HG03469 (cell line): ENCODE results near the gene SHISA6.

Experiments
- ATAC-seq: cut with Tn5 transposase; IDR thresholded peaks from one replicate; pipeline ENCODE4 v1.9.1; 2021; ENCODE audit warnings: mild to moderate bottlenecking, moderate library complexity, moderate number of reproducible peaks; ENCODE audit not compliant: unreplicated experiment

The SHISA6 gene

GRCh38 chr17:11438673-11439072 lies 197.7 kb downstream of the SHISA6 start:
- no peak for ATAC-seq

DNA sequence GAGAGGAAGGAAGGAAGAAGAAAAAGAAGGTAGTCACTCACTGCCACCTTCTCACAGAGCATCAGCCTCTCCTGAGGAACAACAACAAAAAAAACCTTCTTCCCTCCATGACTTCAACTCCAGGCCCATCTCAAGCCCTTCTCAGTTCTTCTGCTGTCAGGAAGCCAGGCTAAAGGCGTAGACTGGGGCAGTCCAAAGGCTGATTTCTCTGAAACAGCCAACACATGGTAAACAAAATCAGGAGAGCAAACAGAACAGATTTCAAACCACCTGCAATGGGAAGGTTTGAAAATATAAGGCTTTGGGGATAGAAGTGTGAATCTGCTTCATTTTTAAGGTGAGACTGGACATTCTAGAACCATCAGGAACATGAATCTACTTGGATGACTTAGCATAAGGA lies 200.0 kb downstream of the SHISA6 start:
- ATAC-seq = no peak

GRCh38 chr17:11446316-11446715 lies 205.3 kb downstream of the SHISA6 start:
- no peak for ATAC-seq

- no peak for ATAC-seq
These were observed 213.1 kb downstream of the SHISA6 start for GRCh38 chr17:11454096-11454495.

DNA sequence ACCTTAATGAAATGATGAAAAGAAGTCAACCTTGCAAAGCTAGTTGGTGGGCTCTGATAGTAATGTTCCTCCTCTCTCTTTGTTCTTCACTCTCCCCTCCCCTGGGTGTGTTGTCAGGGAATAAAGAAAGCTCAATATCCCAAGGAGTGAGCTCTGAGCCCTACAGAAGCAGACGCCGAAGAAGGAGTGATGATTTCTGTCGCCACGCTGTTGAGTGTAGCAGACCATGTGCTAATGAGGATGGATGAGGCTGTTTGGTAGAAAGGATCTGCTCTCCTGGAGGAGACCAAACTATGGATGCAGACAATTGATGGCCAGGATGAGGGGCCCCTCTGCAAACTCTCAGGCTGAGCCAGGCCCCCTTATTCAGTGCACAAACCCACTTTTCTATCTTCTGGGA lies 217.3 kb downstream of the SHISA6 start:
- ATAC-seq = no peak

- ATAC-seq = no peak
These were observed 218.9 kb downstream of the SHISA6 start for GRCh38 chr17:11459861-11460331.

- no peak for ATAC-seq
These were observed 221.1 kb downstream of the SHISA6 start for GRCh38 chr17:11461993-11462548.

DNA sequence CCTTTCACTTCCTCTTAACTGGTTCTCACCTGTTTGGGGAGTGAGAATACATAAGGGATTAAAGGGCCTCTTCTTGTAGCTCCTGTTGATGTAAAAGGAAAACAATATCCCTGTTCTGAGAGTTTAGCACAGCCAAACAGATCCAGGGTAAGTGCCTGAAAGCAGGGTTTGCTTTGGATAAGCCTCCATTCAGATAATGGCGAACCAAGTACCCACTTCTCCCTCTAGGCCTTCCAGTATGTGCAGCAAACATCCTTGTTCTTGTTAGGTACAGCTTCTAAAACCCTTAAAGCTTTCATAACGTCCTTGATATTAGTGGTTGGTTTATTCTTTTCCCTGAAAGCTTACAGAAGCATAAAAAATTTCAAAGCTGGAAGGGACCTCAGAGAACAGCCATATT lies 226.6 kb downstream of the SHISA6 start:
- ATAC-seq = no peak

DNA sequence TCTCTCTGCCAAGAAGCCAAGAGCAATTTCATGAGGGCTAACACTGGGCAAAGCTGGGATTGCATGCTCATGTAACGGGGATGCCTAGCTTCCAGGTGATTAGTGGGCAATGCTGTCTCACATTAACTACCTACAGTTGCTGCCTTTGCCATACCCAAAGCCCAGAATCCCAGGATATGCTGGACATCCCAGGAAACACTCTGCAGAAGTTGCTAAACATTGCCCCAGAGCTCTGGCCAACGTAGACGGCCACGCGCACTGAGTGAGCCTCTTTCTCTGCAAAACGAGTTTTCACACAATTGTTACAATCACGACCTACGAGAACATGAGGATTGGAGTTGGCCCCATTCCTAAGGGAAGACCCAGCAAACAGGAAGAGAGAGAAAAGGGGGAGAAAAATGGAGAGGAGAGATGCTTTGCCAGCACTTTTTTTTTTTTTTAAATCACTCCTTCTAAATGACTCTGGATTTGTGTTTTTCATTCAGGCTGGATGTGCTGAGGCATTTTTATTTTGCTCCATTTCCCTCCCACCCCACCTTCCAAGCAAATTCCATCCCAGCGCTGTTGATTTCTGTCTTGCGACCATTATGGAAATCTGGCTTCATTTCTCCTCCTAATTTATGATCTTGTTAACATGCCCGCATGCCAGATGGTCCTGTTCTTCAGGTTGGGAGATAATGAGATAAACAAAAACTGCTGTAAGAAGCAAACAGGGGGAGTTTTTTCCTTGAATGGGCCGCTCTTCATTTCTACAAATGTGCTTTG lies 244.5 kb downstream of the SHISA6 start:
- no peak for ATAC-seq

DNA sequence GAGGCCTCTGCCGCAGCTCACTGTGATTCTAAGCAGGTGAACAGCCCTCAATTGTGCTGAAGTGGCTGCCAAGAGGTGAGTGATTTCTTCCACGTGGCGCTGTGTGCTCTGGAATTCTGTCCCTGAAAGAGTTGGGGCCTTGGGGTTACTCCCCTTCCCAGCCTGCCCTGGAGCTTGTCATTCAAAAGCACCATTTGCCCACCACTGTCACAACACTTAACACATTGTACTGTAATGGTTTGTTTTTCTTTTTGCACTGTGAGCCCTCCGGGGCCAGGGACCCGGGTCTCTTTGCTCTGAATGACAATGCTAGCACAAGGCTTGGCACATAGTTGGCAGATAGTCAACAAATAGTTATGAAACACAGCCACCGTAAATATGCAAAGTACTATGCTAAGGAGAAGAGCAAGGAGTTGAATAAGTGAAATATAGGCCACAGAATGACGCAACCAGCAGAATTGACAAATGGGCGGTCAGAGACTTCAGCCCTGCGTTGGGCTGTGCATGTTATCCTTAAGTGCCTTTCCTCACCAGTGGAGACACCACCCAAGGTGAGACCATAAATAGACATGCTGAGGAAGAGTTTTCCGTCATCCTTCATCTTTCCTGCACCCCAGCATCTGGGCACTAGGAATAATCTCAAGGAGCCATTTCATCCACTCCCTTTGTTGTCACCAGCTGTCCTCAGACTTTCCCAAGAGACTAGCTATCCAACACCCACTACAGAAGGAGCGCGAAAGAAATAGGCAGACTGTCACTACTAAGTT lies 245.3 kb downstream of the SHISA6 start:
- no peak for ATAC-seq

- no peak for ATAC-seq
These were observed 245.9 kb downstream of the SHISA6 start for GRCh38 chr17:11486868-11487310.

- no peak for ATAC-seq
These were observed 246.5 kb downstream of the SHISA6 start for GRCh38 chr17:11487469-11487868.

DNA sequence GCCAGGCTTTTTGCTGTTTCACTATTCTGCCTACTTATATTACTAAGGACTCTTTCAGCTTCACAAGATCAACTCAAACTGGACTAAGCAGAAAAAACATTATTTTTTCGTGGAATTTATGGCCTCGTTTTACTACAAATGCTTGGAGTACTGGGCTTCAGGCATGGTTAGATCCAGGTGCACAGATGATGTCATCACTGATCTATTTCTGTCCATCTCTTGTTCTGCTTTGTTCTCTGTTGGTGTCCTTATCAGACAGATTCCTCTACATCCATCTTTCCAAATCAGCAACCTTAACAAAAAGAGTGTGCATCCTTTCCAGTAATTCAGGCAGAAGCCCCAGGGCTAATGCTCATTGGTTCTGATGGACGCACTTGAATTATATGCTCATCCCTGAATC lies 247.4 kb downstream of the SHISA6 start:
- no peak for ATAC-seq

GRCh38 chr17:11490171-11490755 lies 249.2 kb downstream of the SHISA6 start:
- ATAC-seq = no peak

DNA sequence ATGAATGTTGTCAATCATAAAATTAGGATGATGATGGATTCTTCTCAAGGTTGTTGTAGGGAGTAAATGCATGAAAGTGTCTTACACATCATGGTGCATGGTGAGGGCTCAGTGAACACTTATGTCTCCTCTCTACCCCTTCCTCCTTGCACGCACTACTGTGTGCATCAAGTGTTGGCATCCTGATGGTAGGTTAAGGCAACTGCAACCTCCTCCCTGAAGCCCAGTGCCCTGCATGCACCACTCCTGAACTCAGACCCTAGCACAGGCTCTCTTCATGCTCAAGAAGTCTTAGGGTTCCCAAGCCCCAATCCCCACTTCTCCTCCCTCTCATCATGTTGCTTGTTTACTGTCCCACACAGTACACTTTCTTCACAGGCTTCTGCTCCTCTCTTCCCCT lies 251.5 kb downstream of the SHISA6 start:
- no peak for ATAC-seq

- no peak for ATAC-seq
These were observed 252.9 kb downstream of the SHISA6 start for GRCh38 chr17:11493936-11494335.

GRCh38 chr17:11495613-11496012 lies 254.6 kb downstream of the SHISA6 start:
- no peak for ATAC-seq

GRCh38 chr17:11499881-11500280 lies 258.9 kb downstream of the SHISA6 start:
- no peak for ATAC-seq

GRCh38 chr17:11503308-11504035 lies 262.5 kb downstream of the SHISA6 start:
- no peak for ATAC-seq

DNA sequence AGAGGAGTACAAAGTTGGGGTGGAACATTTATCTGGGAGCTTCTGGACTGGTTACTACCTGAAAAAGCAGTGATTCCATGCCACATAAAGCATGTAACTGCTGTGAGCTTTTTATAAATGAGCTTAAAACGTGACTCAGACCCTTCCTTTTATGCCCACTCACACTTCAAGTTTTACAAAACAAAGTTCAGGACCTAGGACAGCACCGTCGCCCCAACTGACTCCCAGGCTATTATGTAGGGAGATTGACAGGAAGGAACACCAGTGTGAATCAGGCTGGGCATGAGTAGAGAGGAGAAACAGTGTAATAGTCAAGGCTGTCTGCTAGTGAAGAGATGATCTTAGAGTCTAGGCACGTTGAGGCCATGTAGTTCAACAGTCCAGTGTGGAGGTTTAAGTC lies 265.6 kb downstream of the SHISA6 start:
- no peak for ATAC-seq

- no peak for ATAC-seq
These were observed 270.7 kb downstream of the SHISA6 start for GRCh38 chr17:11511696-11512095.
